PFSK-1 (cell line): ENCODE measurements around the gene CD48.

ENCODE experiments used
- FOXP2 ChIP-seq: optimal IDR thresholded peaks from 2 replicates; pipeline ENCODE3; 2011; ENCODE audit warnings: borderline replicate concordance, control low read depth, inconsistent platforms; ENCODE audit not compliant: insufficient read depth; ENCODE audit errors: extremely low read length, extremely low read depth
- POLR2AphosphoS5 ChIP-seq: IDR thresholded peaks from 2 replicates; pipeline ENCODE4 v1.6.1; 2012; ENCODE audit warnings: low read depth, mild to moderate bottlenecking, control low read depth, low read length, moderate library complexity
- SIN3A ChIP-seq: IDR thresholded peaks from 2 replicates; pipeline ENCODE4 v1.6.1; 2012; ENCODE audit warnings: mild to moderate bottlenecking, low read length, moderate library complexity, borderline replicate concordance; ENCODE audit not compliant: insufficient read depth
- TAF1 ChIP-seq: IDR thresholded peaks from 2 replicates; pipeline ENCODE4 v1.6.1; 2012; ENCODE audit warnings: low read length, control low read depth, borderline replicate concordance; ENCODE audit not compliant: insufficient read depth
- TF ChIP-seq, protein P1 (sequence below), 2 experiments: IDR thresholded peaks; 2 replicates each; pipeline versions ENCODE4 v1.6.1 to v1.8.0; 2011 to 2012; ENCODE audit warnings: low read depth in 2 of 2, low read length in 2 of 2, control low read depth in 1 of 2, inconsistent platforms in 1 of 2, mild to moderate bottlenecking in 1 of 2, moderate library complexity in 1 of 2; ENCODE audit not compliant: insufficient read depth in 1 of 2

Gene CD48

DNA sequence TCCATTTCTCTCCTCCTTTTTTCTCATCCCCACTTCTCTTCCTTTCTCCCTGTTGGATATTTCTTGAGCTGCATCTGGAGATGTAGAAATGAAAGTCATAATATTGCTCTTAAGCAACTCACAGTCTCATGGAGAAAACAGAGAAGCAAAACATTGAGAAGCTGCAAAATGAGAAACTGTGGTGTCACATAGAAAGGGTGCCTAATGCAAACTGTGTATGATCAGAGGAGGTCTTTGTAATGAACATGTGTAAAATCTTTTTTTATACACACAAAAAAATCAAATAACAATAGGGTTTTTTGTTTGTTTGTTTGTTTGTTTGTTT is 15.7 kb upstream of the CD48 start:
- TF ChIP-seq TAF1 (no peak), SIN3A (no peak)
- TF ChIP-seq, protein P1, sequence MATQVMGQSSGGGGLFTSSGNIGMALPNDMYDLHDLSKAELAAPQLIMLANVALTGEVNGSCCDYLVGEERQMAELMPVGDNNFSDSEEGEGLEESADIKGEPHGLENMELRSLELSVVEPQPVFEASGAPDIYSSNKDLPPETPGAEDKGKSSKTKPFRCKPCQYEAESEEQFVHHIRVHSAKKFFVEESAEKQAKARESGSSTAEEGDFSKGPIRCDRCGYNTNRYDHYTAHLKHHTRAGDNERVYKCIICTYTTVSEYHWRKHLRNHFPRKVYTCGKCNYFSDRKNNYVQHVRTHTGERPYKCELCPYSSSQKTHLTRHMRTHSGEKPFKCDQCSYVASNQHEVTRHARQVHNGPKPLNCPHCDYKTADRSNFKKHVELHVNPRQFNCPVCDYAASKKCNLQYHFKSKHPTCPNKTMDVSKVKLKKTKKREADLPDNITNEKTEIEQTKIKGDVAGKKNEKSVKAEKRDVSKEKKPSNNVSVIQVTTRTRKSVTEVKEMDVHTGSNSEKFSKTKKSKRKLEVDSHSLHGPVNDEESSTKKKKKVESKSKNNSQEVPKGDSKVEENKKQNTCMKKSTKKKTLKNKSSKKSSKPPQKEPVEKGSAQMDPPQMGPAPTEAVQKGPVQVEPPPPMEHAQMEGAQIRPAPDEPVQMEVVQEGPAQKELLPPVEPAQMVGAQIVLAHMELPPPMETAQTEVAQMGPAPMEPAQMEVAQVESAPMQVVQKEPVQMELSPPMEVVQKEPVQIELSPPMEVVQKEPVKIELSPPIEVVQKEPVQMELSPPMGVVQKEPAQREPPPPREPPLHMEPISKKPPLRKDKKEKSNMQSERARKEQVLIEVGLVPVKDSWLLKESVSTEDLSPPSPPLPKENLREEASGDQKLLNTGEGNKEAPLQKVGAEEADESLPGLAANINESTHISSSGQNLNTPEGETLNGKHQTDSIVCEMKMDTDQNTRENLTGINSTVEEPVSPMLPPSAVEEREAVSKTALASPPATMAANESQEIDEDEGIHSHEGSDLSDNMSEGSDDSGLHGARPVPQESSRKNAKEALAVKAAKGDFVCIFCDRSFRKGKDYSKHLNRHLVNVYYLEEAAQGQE (IDR thresholded peaks at IDR 0.05; ENCODE audit: insufficient read depth in 1 of 2, low read depth in 2 of 2, low read length in 2 of 2) = no peak

GRCh38 chr1:160726498-160727315 is 15.1 kb upstream of the CD48 start:
- TF ChIP-seq SIN3A (no peak), POLR2AphosphoS5 (no peak)
- TF ChIP-seq, protein P1 (IDR thresholded peaks at IDR 0.05; ENCODE audit: insufficient read depth in 1 of 2, low read depth in 2 of 2, low read length in 2 of 2) = no peak

- TF ChIP-seq, protein P1 (IDR thresholded peaks at IDR 0.05; ENCODE audit: insufficient read depth in 1 of 2, low read depth in 2 of 2, low read length in 2 of 2) = no peak
- no peak for TF ChIP-seq SIN3A
- no peak for TF ChIP-seq TAF1
- TF ChIP-seq FOXP2 = no peak
- no peak for TF ChIP-seq POLR2AphosphoS5
Measured at GRCh38 chr1:160726114-160726497, 14.5 kb upstream of the CD48 start.

GRCh38 chr1:160724465-160725242 is 13.0 kb upstream of the CD48 start:
- TF ChIP-seq SIN3A (no peak), POLR2AphosphoS5 (no peak), FOXP2 (no peak), TAF1 (no peak)
- TF ChIP-seq, protein P1 (IDR thresholded peaks at IDR 0.05; ENCODE audit: insufficient read depth in 1 of 2, low read depth in 2 of 2, low read length in 2 of 2) = no peak
